ENCODE measurements around the gene KRTAP20-2. TPM values are rescaled to one million over a fixed set of nuclear protein-coding genes. Genes with fewer than 3 reads are reported as not detected.

Gene KRTAP20-2
- total and polyA plus RNA-seq, 8 donors: not detected

DNA sequence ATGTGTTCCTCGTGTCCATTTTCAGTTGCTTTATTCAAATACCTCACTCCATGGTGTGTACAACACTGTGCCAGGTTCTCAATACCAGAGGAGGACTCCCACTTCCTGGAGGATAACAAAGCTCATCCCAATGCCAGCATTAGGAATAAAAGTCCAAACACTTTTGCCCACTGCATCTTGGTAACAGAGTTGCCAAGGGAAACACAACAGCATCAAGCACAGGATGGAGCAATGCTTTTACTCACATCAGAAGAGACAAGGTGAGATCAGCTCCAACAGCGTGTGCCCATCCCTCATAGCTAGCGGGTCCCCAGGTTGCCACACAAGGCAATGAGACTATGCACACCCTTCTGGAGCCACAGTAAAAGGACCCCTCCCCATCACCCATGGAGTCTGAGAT lies 11.6 kb upstream of the KRTAP20-2 start:
- H3K9me3 ChIP-seq: peaks cover 0 to 28% (median 12%) of the 10 kb centered on the region in 4 donors
- no peak for DNase-seq
- H3K4me1 ChIP-seq: no peaks in the 10 kb centered on the region
- 80 to 91% (median 87%) methylated on average over 3 of the region's 3 CpGs for WGBS, 5 donors
- no peak overlapping the region for H3K27ac ChIP-seq
- H3K27me3 ChIP-seq: no peaks in the 10 kb centered on the region
- TF ChIP-seq, protein P1, sequence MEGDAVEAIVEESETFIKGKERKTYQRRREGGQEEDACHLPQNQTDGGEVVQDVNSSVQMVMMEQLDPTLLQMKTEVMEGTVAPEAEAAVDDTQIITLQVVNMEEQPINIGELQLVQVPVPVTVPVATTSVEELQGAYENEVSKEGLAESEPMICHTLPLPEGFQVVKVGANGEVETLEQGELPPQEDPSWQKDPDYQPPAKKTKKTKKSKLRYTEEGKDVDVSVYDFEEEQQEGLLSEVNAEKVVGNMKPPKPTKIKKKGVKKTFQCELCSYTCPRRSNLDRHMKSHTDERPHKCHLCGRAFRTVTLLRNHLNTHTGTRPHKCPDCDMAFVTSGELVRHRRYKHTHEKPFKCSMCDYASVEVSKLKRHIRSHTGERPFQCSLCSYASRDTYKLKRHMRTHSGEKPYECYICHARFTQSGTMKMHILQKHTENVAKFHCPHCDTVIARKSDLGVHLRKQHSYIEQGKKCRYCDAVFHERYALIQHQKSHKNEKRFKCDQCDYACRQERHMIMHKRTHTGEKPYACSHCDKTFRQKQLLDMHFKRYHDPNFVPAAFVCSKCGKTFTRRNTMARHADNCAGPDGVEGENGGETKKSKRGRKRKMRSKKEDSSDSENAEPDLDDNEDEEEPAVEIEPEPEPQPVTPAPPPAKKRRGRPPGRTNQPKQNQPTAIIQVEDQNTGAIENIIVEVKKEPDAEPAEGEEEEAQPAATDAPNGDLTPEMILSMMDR (IDR thresholded peaks at IDR 0.05): no peak
- no peak for TF ChIP-seq POLR2AphosphoS5 (IDR thresholded peaks at IDR 0.05)
- TF ChIP-seq POLR2A (IDR thresholded peaks at IDR 0.05): no peak
- H3K36me3 ChIP-seq: no peaks in the 10 kb centered on the region
- intact Hi-C loops (cut with DNase I; ENCODE audit: low total_unique reads): no loop called here
- no peak overlapping the region for H3K4me3 ChIP-seq

DNA sequence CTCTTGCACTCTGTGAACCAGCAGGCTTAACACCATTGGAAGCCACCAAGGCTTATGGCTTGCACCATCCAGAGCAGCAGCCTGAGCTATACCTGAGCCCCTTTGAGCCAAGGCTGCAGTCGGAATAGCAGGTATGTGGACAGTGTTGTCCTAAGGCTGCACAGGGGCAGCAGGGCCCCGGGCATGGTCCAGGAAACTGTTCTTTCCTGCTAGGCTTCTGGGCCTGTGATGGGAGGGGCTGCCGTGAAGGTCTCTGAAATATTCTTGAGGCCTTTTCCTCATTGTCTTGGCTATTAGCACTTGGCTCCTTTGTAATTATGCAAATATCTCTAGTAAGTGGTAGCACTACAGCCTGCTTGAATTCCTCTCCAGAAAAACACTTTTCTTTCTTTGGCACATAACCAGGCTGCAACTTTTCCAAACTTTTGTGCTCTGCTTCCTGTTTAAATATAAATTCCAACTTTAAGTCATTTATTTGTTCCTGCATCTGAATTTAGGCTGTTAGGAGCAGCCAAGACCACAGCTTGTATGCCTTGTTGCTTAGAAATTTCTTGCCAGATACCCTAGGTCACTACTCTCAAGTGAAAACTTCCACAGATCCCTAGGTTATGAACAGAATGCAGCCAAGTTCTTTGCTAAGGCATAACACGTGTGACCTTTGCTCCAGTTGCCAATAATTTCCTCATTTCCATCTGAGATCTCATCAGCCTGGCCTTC lies 9.4 kb upstream of the KRTAP20-2 start:
- no peak for DNase-seq
- H3K9me3 ChIP-seq: peaks cover 0 to 31% (median 12%) of the 10 kb centered on the region in 4 donors
- H3K27me3 ChIP-seq: no peaks in the 10 kb centered on the region
- H3K4me3 ChIP-seq: no peak overlapping the region
- intact Hi-C loops (cut with DNase I; ENCODE audit: low total_unique reads): no loop called here
- H3K36me3 ChIP-seq: no peaks in the 10 kb centered on the region
- H3K4me1 ChIP-seq: no peaks in the 10 kb centered on the region
- TF ChIP-seq EP300 (IDR thresholded peaks at IDR 0.05) (no peak), POLR2A (IDR thresholded peaks at IDR 0.05) (no peak), POLR2AphosphoS5 (IDR thresholded peaks at IDR 0.05) (no peak)
- TF ChIP-seq, protein P1 (IDR thresholded peaks at IDR 0.05): no peak
- no peak overlapping the region for H3K27ac ChIP-seq
- WGBS, 5 donors: 57 to 70% (median 63%) methylated on average over 4 of the region's 4 CpGs

DNA sequence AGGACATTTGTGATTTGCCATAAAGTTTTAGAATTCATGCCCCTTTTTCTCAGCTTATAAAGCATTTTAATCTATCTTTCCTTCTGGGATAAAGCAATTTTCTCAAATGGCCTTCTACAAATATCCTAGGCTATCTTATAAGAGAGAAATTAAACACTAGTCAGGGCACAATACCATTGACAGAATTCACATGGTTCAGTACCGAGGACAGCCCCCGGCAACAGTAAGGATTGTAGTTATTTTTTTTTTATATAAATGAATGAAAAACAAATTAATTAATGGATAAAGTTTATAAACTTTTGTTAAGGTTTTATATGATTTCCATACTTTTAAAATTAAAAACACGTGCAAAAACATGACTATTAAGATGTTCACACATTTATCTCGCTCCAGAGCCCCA lies 6.9 kb upstream of the KRTAP20-2 start:
- Histone ChIP-seq H3K4me1 (no peaks in the 10 kb centered on the region), H3K36me3 (no peaks in the 10 kb centered on the region), H3K27ac (no peak overlapping the region), H3K27me3 (no peaks in the 10 kb centered on the region), H3K9me3 (peaks cover 0 to 31% (median 13%) of the 10 kb centered on the region in 4 donors), H3K4me3 (no peak overlapping the region)
- TF ChIP-seq POLR2AphosphoS5 (IDR thresholded peaks at IDR 0.05) (no peak), EP300 (IDR thresholded peaks at IDR 0.05) (no peak), POLR2A (IDR thresholded peaks at IDR 0.05) (no peak)
- TF ChIP-seq, protein P1 (IDR thresholded peaks at IDR 0.05): no peak
- WGBS, 5 donors: 67 to 86% (median 79%) methylated on average over 4 of the region's 4 CpGs
- intact Hi-C loops (cut with DNase I; ENCODE audit: low total_unique reads): no loop called here
- no peak for DNase-seq

DNA sequence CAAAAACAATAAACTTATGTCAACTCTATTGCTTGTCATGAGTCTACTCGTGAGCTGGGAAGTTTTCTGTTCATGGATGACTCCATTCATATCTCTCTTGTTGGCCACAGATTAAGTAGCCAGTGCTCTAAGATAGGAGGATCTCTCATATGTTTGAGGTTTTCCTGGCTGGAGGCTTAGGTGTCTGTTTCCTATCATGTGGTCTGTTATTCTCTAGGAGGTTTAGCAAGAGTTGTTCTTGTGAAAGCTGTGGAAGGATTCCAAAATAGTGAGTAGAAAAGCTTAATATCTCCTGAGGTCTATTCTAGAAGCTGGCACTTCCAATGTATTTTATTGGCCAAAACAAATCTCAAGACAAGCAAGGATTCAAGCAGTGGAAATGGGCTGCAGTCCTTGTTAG lies 5.8 kb upstream of the KRTAP20-2 start:
- TF ChIP-seq POLR2AphosphoS5 (IDR thresholded peaks at IDR 0.05): no peak
- no peak for TF ChIP-seq POLR2A (IDR thresholded peaks at IDR 0.05)
- TF ChIP-seq, protein P1 (IDR thresholded peaks at IDR 0.05): no peak
- no peak for TF ChIP-seq EP300 (IDR thresholded peaks at IDR 0.05)
- Histone ChIP-seq H3K27ac (no peak overlapping the region), H3K36me3 (no peaks in the 10 kb centered on the region), H3K9me3 (peaks cover 0 to 28% (median 14%) of the 10 kb centered on the region in 4 donors), H3K27me3 (no peaks in the 10 kb centered on the region), H3K4me3 (no peak overlapping the region), H3K4me1 (no peaks in the 10 kb centered on the region)
- intact Hi-C loops (cut with DNase I; ENCODE audit: low total_unique reads): no loop called here
- WGBS, 5 donors: 43 to 59% (median 56%) methylated on average over 1 of the region's 1 CpG
- peak in 1 of 2 donors; percentile 3 for DNase-seq
